ENCODE measurements around the gene CDRT15L2. TPM values are rescaled to one million over a fixed set of nuclear protein-coding genes. Genes with fewer than 3 reads are reported as not detected.
"Not testable (repeated sequence)": the region's sequence is repeated elsewhere in the genome, so short reads cannot be mapped to it uniquely, and the experiment has no call there.

Gene CDRT15L2
- total and polyA plus RNA-seq, 5 donors: not detected

DNA sequence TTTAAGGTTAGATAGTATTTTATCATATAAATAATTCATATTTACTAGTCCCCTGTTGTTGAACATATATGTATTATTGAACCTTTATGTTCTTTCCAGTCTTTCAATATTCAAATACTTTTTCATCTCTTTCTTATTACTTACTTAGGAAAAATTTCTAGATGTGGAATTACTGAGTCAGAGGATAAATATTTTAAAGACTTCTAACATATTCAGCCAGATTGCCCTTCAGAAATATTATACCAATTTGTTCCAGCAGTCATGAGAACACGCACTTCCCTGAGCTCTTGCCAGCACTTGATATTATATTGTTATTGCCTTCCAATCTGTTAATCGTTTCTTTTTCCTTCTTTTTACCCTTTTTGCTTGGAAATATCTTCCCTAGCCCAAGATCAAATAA, 4.5 kb upstream of the CDRT15L2 start:
- H3K4me1 ChIP-seq (ENCODE audit: control insufficient read depth, insufficient read depth, low read length); ATAC-seq; H3K27me3 ChIP-seq (ENCODE audit: control insufficient read depth, insufficient read depth); H3K4me3 ChIP-seq (ENCODE audit: low read length); H3K27ac ChIP-seq (ENCODE audit: low read length); DNase-seq; intact Hi-C loops (cut with DNase I); H3K9me3 ChIP-seq (ENCODE audit: control insufficient read depth, low read length): not testable (repeated sequence)
- WGBS: 41% methylated on average over 2 of the region's 2 CpGs

- H3K9me3 ChIP-seq (ENCODE audit: control insufficient read depth, low read length); H3K27ac ChIP-seq (ENCODE audit: low read length); H3K27me3 ChIP-seq (ENCODE audit: control insufficient read depth, insufficient read depth); ATAC-seq; H3K4me3 ChIP-seq (ENCODE audit: low read length); DNase-seq; H3K4me1 ChIP-seq (ENCODE audit: control insufficient read depth, insufficient read depth, low read length); intact Hi-C loops (cut with DNase I): not testable (repeated sequence)
- 83% methylated on average over 9 of the region's 14 CpGs for WGBS
Observed at GRCh38 chr17:20583891-20584577, 4.5 kb downstream of the CDRT15L2 start.

- ATAC-seq: peak in 1 of 2 donors; percentile 55
- H3K27ac ChIP-seq (ENCODE audit: low read length); intact Hi-C loops (cut with DNase I); H3K4me1 ChIP-seq (ENCODE audit: control insufficient read depth, insufficient read depth, low read length); H3K9me3 ChIP-seq (ENCODE audit: control insufficient read depth, low read length); DNase-seq; H3K27me3 ChIP-seq (ENCODE audit: control insufficient read depth, insufficient read depth): not testable (repeated sequence)
- 7% methylated on average over 68 of the region's 69 CpGs for WGBS
- peak overlapping the region; percentile 62 for H3K4me3 ChIP-seq (ENCODE audit: low read length)
Observed at GRCh38 chr17:20588744-20589453, 9.4 kb downstream of the CDRT15L2 start.

DNA sequence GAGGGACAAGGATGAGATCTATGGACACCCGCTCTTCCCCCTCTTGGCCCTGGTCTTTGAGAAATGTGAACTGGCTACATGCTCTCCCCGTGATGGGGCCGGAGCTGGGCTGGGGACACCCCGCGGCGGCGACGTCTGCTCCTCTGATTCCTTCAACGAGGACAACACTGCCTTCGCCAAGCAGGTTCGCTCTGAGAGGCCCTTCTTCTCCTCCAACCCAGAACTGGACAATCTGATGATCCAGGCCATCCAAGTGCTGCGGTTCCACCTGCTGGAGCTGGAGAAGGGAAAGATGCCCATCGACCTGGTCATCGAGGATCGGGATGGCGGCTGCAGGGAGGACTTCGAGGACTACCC, 9.9 kb downstream of the CDRT15L2 start:
- H3K27ac ChIP-seq (ENCODE audit: low read length); DNase-seq; H3K27me3 ChIP-seq (ENCODE audit: control insufficient read depth, insufficient read depth); H3K9me3 ChIP-seq (ENCODE audit: control insufficient read depth, low read length); H3K4me3 ChIP-seq (ENCODE audit: low read length); H3K4me1 ChIP-seq (ENCODE audit: control insufficient read depth, insufficient read depth, low read length); intact Hi-C loops (cut with DNase I): not testable (repeated sequence)
- 88% methylated on average over 17 of the region's 17 CpGs for WGBS
- ATAC-seq: peak in 1 of 2 donors; percentile 31

GRCh38 chr17:20591040-20591439, 11.5 kb downstream of the CDRT15L2 start:
- H3K27ac ChIP-seq (ENCODE audit: low read length); H3K4me3 ChIP-seq (ENCODE audit: low read length); H3K27me3 ChIP-seq (ENCODE audit: control insufficient read depth, insufficient read depth); ATAC-seq; DNase-seq; H3K9me3 ChIP-seq (ENCODE audit: control insufficient read depth, low read length); intact Hi-C loops (cut with DNase I); H3K4me1 ChIP-seq (ENCODE audit: control insufficient read depth, insufficient read depth, low read length): not testable (repeated sequence)
- WGBS: 53% methylated on average over 2 of the region's 4 CpGs

GRCh38 chr17:20605568-20605967, 26.0 kb downstream of the CDRT15L2 start:
- H3K27ac ChIP-seq (ENCODE audit: low read length); intact Hi-C loops (cut with DNase I); H3K27me3 ChIP-seq (ENCODE audit: control insufficient read depth, insufficient read depth); H3K4me3 ChIP-seq (ENCODE audit: low read length); H3K9me3 ChIP-seq (ENCODE audit: control insufficient read depth, low read length); DNase-seq; ATAC-seq; H3K4me1 ChIP-seq (ENCODE audit: control insufficient read depth, insufficient read depth, low read length): not testable (repeated sequence)
- WGBS: 92% methylated on average over 1 of the region's 1 CpG

DNA sequence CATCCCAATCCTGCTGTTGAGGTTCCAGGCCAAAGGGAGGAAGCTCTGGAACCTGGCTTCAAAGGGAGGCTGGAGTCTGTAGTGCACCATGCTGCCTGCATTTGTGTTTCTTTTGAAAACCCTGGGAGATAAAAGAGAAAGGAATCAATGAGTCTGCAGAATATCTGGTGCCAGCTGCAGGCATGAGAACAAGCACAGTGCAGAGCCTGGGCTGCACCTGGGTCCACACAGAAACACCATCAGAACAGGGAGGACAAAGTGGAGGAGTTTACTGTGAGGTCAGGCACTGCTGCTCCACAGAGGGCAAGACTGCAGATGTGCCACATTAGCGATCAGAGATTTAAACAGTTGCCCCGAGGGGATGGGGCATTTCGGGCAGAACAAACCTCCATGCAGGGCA, 30.0 kb downstream of the CDRT15L2 start:
- H3K27me3 ChIP-seq (ENCODE audit: control insufficient read depth, insufficient read depth); H3K4me3 ChIP-seq (ENCODE audit: low read length); H3K9me3 ChIP-seq (ENCODE audit: control insufficient read depth, low read length); DNase-seq; H3K27ac ChIP-seq (ENCODE audit: low read length); ATAC-seq; intact Hi-C loops (cut with DNase I); H3K4me1 ChIP-seq (ENCODE audit: control insufficient read depth, insufficient read depth, low read length): not testable (repeated sequence)
- 80% methylated on average over 3 of the region's 3 CpGs for WGBS

- H3K4me1 ChIP-seq (ENCODE audit: control insufficient read depth, insufficient read depth, low read length): no peaks in the 10 kb centered on the region
- no peak for DNase-seq
- no peak overlapping the region for H3K4me3 ChIP-seq (ENCODE audit: low read length)
- no peaks in the 10 kb centered on the region for H3K9me3 ChIP-seq (ENCODE audit: control insufficient read depth, low read length)
- ATAC-seq: no peak
- intact Hi-C loops (cut with DNase I): no loop called here
- WGBS: 70% methylated on average over 8 of the region's 8 CpGs
- no peaks in the 10 kb centered on the region for H3K27me3 ChIP-seq (ENCODE audit: control insufficient read depth, insufficient read depth)
- H3K27ac ChIP-seq (ENCODE audit: low read length): no peak overlapping the region
Observed at GRCh38 chr17:20611309-20611708, 31.8 kb downstream of the CDRT15L2 start.

DNA sequence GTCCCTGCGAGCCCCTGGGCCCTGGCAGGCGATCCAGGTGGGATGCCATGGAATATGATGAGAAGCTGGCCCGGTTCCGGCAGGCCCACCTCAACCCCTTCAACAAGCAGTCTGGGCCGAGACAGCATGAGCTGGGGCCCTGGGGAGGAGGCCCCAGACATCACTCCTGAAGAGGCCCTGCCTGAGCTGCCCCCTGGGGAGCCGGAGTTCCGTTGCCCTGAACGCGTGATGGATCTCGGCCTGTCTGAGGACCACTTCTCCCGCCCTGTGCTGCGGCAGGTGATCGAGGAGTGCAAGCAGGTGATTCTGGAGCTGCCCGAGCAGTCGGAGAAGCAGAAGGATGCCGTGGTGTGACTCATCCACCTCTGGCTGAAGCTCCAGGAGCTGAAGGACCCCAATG, 33.1 kb downstream of the CDRT15L2 start:
- Histone ChIP-seq H3K27ac (ENCODE audit: low read length) (no peak overlapping the region), H3K27me3 (ENCODE audit: control insufficient read depth, insufficient read depth) (no peaks in the 10 kb centered on the region), H3K9me3 (ENCODE audit: control insufficient read depth, low read length) (no peaks in the 10 kb centered on the region), H3K4me3 (ENCODE audit: low read length) (no peak overlapping the region), H3K4me1 (ENCODE audit: control insufficient read depth, insufficient read depth, low read length) (no peaks in the 10 kb centered on the region)
- intact Hi-C loops (cut with DNase I): no loop called here
- ATAC-seq: no peak
- 93% methylated on average over 16 of the region's 16 CpGs for WGBS
- DNase-seq: no peak

GRCh38 chr17:20613248-20613647, 33.7 kb downstream of the CDRT15L2 start:
- DNase-seq (no peak), ATAC-seq (no peak)
- intact Hi-C loops (cut with DNase I): no loop called here
- Histone ChIP-seq H3K9me3 (ENCODE audit: control insufficient read depth, low read length) (no peaks in the 10 kb centered on the region), H3K4me3 (ENCODE audit: low read length) (no peak overlapping the region), H3K27ac (ENCODE audit: low read length) (no peak overlapping the region), H3K27me3 (ENCODE audit: control insufficient read depth, insufficient read depth) (no peaks in the 10 kb centered on the region), H3K4me1 (ENCODE audit: control insufficient read depth, insufficient read depth, low read length) (no peaks in the 10 kb centered on the region)
- WGBS: 88% methylated on average over 16 of the region's 16 CpGs

DNA sequence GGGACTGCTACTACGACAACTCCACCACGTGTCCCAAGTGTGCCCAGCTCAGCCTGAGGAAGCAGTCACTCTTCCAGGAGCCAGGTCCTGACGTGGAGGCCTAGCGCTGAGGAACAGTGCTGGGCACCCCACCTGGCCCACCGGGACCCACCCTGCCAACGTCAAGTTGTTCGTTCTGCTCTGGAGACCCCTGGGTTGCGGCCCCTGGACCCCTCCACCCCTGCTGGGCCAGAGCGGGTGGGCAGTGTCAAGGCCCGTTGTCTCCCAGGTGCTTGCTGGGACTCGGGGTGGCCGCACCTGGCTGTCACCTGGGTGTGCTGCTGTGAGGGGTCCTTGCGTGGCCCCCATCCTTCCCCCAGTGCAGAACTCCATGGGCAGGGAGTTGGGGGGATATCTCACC, 34.4 kb downstream of the CDRT15L2 start:
- intact Hi-C loops (cut with DNase I): no loop called here
- 93% methylated on average over 13 of the region's 13 CpGs for WGBS
- H3K4me3 ChIP-seq (ENCODE audit: low read length): no peak overlapping the region
- no peaks in the 10 kb centered on the region for H3K27me3 ChIP-seq (ENCODE audit: control insufficient read depth, insufficient read depth)
- DNase-seq (peak in 1 of 3 donors; percentile 49), ATAC-seq (no peak)
- H3K27ac ChIP-seq (ENCODE audit: low read length): no peak overlapping the region
- no peaks in the 10 kb centered on the region for H3K4me1 ChIP-seq (ENCODE audit: control insufficient read depth, insufficient read depth, low read length)
- no peaks in the 10 kb centered on the region for H3K9me3 ChIP-seq (ENCODE audit: control insufficient read depth, low read length)
